ENCODE measurements around the gene CACNA1G.

DNA sequence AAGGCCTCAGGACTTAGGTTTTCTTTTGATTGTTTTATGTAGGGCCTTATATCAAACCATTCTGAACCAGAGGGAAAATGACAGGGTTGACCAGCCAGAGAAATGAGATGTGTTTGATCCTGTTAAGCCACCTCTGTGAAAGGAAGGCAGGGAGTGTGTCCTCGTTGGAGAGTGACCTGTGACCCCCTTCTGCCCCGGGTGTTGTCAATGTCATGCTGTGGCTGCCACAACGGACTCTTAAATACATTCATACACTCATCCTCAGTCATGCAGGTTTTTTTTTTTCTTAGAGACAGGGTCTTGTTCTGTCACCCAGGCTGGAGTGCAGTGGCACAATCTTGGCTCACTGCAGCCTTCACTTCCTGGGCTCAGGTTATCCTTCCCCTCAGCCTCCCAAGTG is 46.1 kb upstream of the CACNA1G start:
- TF ChIP-seq, protein P1, sequence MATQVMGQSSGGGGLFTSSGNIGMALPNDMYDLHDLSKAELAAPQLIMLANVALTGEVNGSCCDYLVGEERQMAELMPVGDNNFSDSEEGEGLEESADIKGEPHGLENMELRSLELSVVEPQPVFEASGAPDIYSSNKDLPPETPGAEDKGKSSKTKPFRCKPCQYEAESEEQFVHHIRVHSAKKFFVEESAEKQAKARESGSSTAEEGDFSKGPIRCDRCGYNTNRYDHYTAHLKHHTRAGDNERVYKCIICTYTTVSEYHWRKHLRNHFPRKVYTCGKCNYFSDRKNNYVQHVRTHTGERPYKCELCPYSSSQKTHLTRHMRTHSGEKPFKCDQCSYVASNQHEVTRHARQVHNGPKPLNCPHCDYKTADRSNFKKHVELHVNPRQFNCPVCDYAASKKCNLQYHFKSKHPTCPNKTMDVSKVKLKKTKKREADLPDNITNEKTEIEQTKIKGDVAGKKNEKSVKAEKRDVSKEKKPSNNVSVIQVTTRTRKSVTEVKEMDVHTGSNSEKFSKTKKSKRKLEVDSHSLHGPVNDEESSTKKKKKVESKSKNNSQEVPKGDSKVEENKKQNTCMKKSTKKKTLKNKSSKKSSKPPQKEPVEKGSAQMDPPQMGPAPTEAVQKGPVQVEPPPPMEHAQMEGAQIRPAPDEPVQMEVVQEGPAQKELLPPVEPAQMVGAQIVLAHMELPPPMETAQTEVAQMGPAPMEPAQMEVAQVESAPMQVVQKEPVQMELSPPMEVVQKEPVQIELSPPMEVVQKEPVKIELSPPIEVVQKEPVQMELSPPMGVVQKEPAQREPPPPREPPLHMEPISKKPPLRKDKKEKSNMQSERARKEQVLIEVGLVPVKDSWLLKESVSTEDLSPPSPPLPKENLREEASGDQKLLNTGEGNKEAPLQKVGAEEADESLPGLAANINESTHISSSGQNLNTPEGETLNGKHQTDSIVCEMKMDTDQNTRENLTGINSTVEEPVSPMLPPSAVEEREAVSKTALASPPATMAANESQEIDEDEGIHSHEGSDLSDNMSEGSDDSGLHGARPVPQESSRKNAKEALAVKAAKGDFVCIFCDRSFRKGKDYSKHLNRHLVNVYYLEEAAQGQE (IDR thresholded peaks at IDR 0.05; ENCODE audit: borderline replicate concordance) = no peak
- TF ChIP-seq RAD21 (conservative IDR thresholded peaks at IDR 0.05) (no peak), CTCF (IDR thresholded peaks at IDR 0.05; ENCODE audit: poor library complexity, severe bottlenecking) (no peak), EP300 (conservative IDR thresholded peaks at IDR 0.05; ENCODE audit: poor library complexity, severe bottlenecking) (no peak), EZH2 (IDR thresholded peaks at IDR 0.05; ENCODE audit: borderline replicate concordance, insufficient read depth, low read length, poor library complexity, severe bottlenecking) (no peak), POLR2AphosphoS5 (IDR thresholded peaks at IDR 0.05) (no peak), SMC3 (conservative IDR thresholded peaks at IDR 0.05; ENCODE audit: poor library complexity) (no peak)

Data from neural cell (in vitro differentiated cells).